H9 (cell line): ENCODE results near the gene RAI14. TPM values are rescaled to one million over a fixed set of nuclear protein-coding genes. Genes with fewer than 3 reads are reported as not detected.
A peak's percentile ranks its signal among the peaks of the same experiment; 100 is the strongest.

Source experiments
- DNase-seq: peaks from one replicate; pipeline ENCODE4 v3.0.0-alpha.2; 2017
- H2AFZ ChIP-seq: one replicate; pipeline ENCODE4 v1.6.1; 2013; ENCODE audit warnings: mild to moderate bottlenecking, low read length, control low read depth, moderate library complexity
- H2AK5ac ChIP-seq: 2 replicates; pipeline ENCODE4 v1.6.1; 2013; ENCODE audit warnings: low read length, control low read depth, mixed read lengths; ENCODE audit not compliant: insufficient read length
- H2BK120ac ChIP-seq: one replicate; pipeline ENCODE4 v1.6.1; 2013; ENCODE audit warnings: low read depth, mild to moderate bottlenecking, low read length, control low read depth, inconsistent platforms; ENCODE audit not compliant: poor library complexity, severe bottlenecking
- H2BK12ac ChIP-seq: 2 replicates; pipeline ENCODE4 v1.6.1; 2013; ENCODE audit warnings: low read length, control low read depth, mixed read lengths, low read depth; ENCODE audit not compliant: insufficient read length
- H2BK15ac ChIP-seq: 2 replicates; pipeline ENCODE4 v1.6.1; 2013; ENCODE audit warnings: low read depth, low read length, control low read depth
- H2BK20ac ChIP-seq: one replicate; pipeline ENCODE4 v1.6.1; 2013; ENCODE audit warnings: low read depth, mild to moderate bottlenecking, low read length, control low read depth, inconsistent platforms; ENCODE audit not compliant: poor library complexity, severe bottlenecking
- H2BK5ac ChIP-seq: 2 replicates; pipeline ENCODE4 v1.6.1; 2013; ENCODE audit warnings: low read length, control low read depth, mixed read lengths; ENCODE audit not compliant: insufficient read length
- H3K14ac ChIP-seq: 2 replicates; pipeline ENCODE4 v1.6.1; 2013; ENCODE audit warnings: low read length, control low read depth; ENCODE audit not compliant: insufficient read depth
- H3K18ac ChIP-seq: 2 replicates; pipeline ENCODE4 v1.6.1; 2013; ENCODE audit warnings: low read depth, mild to moderate bottlenecking, mixed read lengths, low read length, control low read depth; ENCODE audit not compliant: insufficient read length
- H3K23ac ChIP-seq: 2 replicates; pipeline ENCODE4 v1.6.1; 2013; ENCODE audit warnings: low read length, control low read depth, mixed read lengths, low read depth; ENCODE audit not compliant: insufficient read length
- H3K23me2 ChIP-seq: 2 replicates; pipeline ENCODE4 v1.6.1; 2013; ENCODE audit warnings: low read depth, mild to moderate bottlenecking, mixed read lengths, low read length, control low read depth; ENCODE audit not compliant: insufficient read length, poor library complexity, severe bottlenecking
- H3K27ac ChIP-seq: 2 replicates; pipeline ENCODE4 v1.5.1; 2013; ENCODE audit warnings: low read length, control low read depth, mixed read lengths, low read depth; ENCODE audit not compliant: insufficient read length
- H3K27me3 ChIP-seq: 2 replicates; pipeline ENCODE4 v1.6.1; 2013; ENCODE audit warnings: low read length, control low read depth, inconsistent platforms; ENCODE audit not compliant: insufficient read depth
- H3K4ac ChIP-seq: 2 replicates; pipeline ENCODE4 v1.6.1; 2013; ENCODE audit warnings: low read depth, mild to moderate bottlenecking, control low read depth, inconsistent platforms, low read length, moderate library complexity
- H3K4me1 ChIP-seq: 2 replicates; pipeline ENCODE4 v1.6.1; 2013; ENCODE audit warnings: low read length, control low read depth, inconsistent platforms; ENCODE audit not compliant: insufficient read depth
- H3K4me2 ChIP-seq: 2 replicates; pipeline ENCODE4 v1.6.1; 2013; ENCODE audit warnings: low read length, control low read depth, mixed read lengths; ENCODE audit not compliant: insufficient read length, insufficient read depth
- H3K56ac ChIP-seq: 2 replicates; pipeline ENCODE4 v1.6.1; 2013; ENCODE audit warnings: low read depth, mild to moderate bottlenecking, mixed read lengths, low read length, control low read depth; ENCODE audit not compliant: insufficient read length
- H3K79me1 ChIP-seq: 2 replicates; pipeline ENCODE4 v1.6.1; 2013; ENCODE audit warnings: low read depth, mild to moderate bottlenecking, moderate library complexity, low read length, control low read depth, inconsistent platforms; ENCODE audit not compliant: insufficient read depth, poor library complexity, severe bottlenecking
- H3K79me2 ChIP-seq: 2 replicates; pipeline ENCODE4 v1.6.1; 2013; ENCODE audit warnings: low read length, control low read depth, inconsistent platforms; ENCODE audit not compliant: insufficient read depth
- H3K9ac ChIP-seq: 2 replicates; pipeline ENCODE4 v1.6.1; 2013; ENCODE audit warnings: low read length, control low read depth, mixed read lengths; ENCODE audit not compliant: insufficient read length; ENCODE audit errors: extremely low read depth
- H3K9me3 ChIP-seq: one replicate; pipeline ENCODE4 v1.6.1; 2013; ENCODE audit warnings: low read depth, low read length, inconsistent platforms; ENCODE audit not compliant: control insufficient read depth
- H3T11ph ChIP-seq: one replicate; pipeline ENCODE4 v1.6.1; 2013; ENCODE audit warnings: mild to moderate bottlenecking, low read length, control low read depth, inconsistent platforms
- H4K20me1 ChIP-seq: one replicate; pipeline ENCODE4 v1.6.1; 2013; ENCODE audit not compliant: control insufficient read depth, insufficient read length, insufficient read depth
- H4K5ac ChIP-seq: 2 replicates; pipeline ENCODE4 v1.6.1; 2013; ENCODE audit warnings: low read depth, mild to moderate bottlenecking, mixed read lengths, low read length, control low read depth; ENCODE audit not compliant: insufficient read length
- H4K8ac ChIP-seq: replicated peaks from 2 replicates; pipeline ENCODE4 v1.6.1; 2013; ENCODE audit warnings: low read length, control low read depth, mixed read lengths, low read depth; ENCODE audit not compliant: insufficient read length
- H4K91ac ChIP-seq: 2 replicates; pipeline ENCODE4 v1.6.1; 2013; ENCODE audit warnings: low read depth, mild to moderate bottlenecking, moderate library complexity, mixed read lengths, low read length, control low read depth; ENCODE audit not compliant: insufficient read length
- H3K27ac Mint-ChIP-seq, 3 experiments: 2 replicates in 2 of 3; 3 replicates in 1 of 3; pipeline ENCODE4 v1.8.0; 2020 to 2021; ENCODE audit warnings: mixed read lengths in 3 of 3, mild to moderate bottlenecking in 1 of 3, moderate library complexity in 1 of 3
- H3K27me3 Mint-ChIP-seq: 2 replicates; pipeline ENCODE4 v1.8.0; 2021; ENCODE audit warnings: low read depth, mild to moderate bottlenecking, moderate library complexity, mixed read lengths
- H3K36me3 Mint-ChIP-seq, 3 experiments: 2 replicates in 2 of 3; 3 replicates in 1 of 3; pipeline ENCODE4 v1.8.0; 2020 to 2021; ENCODE audit warnings: low read depth in 3 of 3, mixed read lengths in 3 of 3; ENCODE audit not compliant: insufficient read depth in 1 of 3
- H3K4me1 Mint-ChIP-seq, 2 experiments: 2 replicates each; pipeline ENCODE4 v1.8.0; 2020; ENCODE audit warnings: mixed read lengths in 2 of 2
- H3K4me3 Mint-ChIP-seq, 2 experiments: 2 replicates in 1 of 2; 3 replicates in 1 of 2; pipeline ENCODE4 v1.8.0; 2020 to 2021; ENCODE audit warnings: mild to moderate bottlenecking in 2 of 2, mixed read lengths in 2 of 2, moderate library complexity in 1 of 2
- H3K9me3 Mint-ChIP-seq, 2 experiments: 2 replicates in 1 of 2; 3 replicates in 1 of 2; pipeline ENCODE4 v1.8.0; 2020; ENCODE audit warnings: mild to moderate bottlenecking in 2 of 2, mixed read lengths in 2 of 2, moderate library complexity in 1 of 2
- WGBS: extraction: QIAGEN DNeasy Blood & Tissue Kit; methylation state at CpG from one replicate; pipeline ENCODE4 v1.1.7; 2013; ENCODE audit warnings: missing lambda C conversion rate, low lambda C conversion rate, mixed read lengths; ENCODE audit not compliant: insufficient read length; ENCODE audit errors: extremely low coverage; 5-methylcytosine and 5-hydroxymethylcytosine counted together
- total RNA-seq: library from RNA; stranded (reverse); gene quantifications from 2 replicates; pipeline ENCODE4 v1.2.1, GENCODE V29; 2021
- TF ChIP-seq, protein P1 (sequence below): fragments of 200-600 bp; sonication (generic); conservative IDR thresholded peaks from 3 replicates; pipeline ENCODE4 v1.8.0; 2021; ENCODE audit warnings: antibody characterized with exemption, mild to moderate bottlenecking

RAI14 gene
- total RNA-seq, 1 experiment from 2014 or later, result 127 TPM

DNA sequence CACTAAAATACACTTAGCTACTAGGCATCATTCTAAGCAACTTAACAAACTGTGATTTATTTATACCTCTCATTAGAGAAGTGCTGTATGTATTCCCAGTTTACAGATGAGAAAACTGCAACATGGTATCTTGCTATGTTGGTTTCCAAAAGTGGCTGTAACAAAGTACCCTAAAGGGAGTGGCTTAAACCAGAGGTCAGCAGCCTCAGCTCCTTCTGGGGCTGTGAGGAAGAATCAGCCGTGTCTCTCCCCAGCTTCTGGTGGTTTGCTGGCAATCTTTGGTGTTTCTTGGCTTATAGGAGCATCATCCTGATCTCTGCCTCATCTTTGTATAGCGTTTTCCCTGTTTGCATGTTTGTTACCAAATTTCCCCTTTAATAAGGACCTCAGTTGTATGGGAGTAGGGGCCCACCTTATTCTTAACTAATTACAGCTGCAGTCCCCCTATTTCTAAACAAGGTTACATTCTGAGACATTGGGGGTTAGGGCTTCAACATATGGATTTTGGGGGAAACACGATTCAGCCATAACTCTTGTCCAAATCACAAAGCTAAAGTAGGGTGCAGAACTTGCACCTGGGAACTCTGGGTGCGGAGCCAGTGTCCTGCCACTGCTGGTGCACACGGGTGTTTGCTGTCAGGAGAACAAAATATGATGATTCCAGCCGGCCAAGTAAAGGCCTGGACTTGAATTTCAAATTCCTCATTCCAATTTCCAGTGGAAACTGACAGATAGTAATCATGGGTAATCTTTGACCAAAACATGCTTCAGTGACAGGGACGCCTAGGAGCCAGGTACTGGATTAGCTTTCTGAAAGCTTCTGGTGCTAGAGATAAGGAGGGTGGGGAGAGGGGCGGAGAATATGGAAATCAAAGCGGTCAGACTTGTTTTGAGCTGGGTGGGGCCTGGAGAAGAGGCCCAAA lies 43.3 kb downstream of the RAI14 start:
- TF ChIP-seq, protein P1, sequence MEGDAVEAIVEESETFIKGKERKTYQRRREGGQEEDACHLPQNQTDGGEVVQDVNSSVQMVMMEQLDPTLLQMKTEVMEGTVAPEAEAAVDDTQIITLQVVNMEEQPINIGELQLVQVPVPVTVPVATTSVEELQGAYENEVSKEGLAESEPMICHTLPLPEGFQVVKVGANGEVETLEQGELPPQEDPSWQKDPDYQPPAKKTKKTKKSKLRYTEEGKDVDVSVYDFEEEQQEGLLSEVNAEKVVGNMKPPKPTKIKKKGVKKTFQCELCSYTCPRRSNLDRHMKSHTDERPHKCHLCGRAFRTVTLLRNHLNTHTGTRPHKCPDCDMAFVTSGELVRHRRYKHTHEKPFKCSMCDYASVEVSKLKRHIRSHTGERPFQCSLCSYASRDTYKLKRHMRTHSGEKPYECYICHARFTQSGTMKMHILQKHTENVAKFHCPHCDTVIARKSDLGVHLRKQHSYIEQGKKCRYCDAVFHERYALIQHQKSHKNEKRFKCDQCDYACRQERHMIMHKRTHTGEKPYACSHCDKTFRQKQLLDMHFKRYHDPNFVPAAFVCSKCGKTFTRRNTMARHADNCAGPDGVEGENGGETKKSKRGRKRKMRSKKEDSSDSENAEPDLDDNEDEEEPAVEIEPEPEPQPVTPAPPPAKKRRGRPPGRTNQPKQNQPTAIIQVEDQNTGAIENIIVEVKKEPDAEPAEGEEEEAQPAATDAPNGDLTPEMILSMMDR, result no peak

More for the DNA sequence above, 43.3 kb downstream of the RAI14 start:
- WGBS, result no CpG with 5 or more reads among the region's 9 CpGs
- Mint-ChIP-seq H3K9me3 (no peaks in the 10 kb centered on the region), H3K4me1 (peaks cover 60 to 69% of the 10 kb centered on the region in 2 experiments), H3K36me3 (peaks cover 6 to 16% (median 7%) of the 10 kb centered on the region in 3 experiments; a peak in 5 of 7 replicates), H3K27me3 (no peaks in the 10 kb centered on the region), H3K27ac (peak overlapping the region in 2 of 3 experiments; percentile 57 to 58; a peak in 6 of 7 replicates), H3K4me3 (no peak overlapping the region)
- Histone ChIP-seq H3K4ac (no peak overlapping the region), H3K56ac (no peak overlapping the region), H2BK12ac (no peak overlapping the region), H3K9ac (no peak overlapping the region), H4K91ac (no peak overlapping the region), H2AK5ac (no peak overlapping the region), H4K5ac (no peak overlapping the region), H3K27ac (no peak overlapping the region), H2BK5ac (no peak overlapping the region), H2BK120ac (no peak overlapping the region), H4K20me1 (no peaks in the 10 kb centered on the region), H3T11ph (no peak overlapping the region), H4K8ac (no peak overlapping the region), H2BK15ac (no peak overlapping the region), H3K18ac (no peak overlapping the region), H3K4me1 (peaks cover 15% of the 10 kb centered on the region; the same call in 1 of the 2 replicates), H3K79me2 (peaks cover 16% of the 10 kb centered on the region; the same call in 1 of the 2 replicates), H3K27me3 (no peaks in the 10 kb centered on the region), H3K23ac (no peak overlapping the region), H3K9me3 (no peaks in the 10 kb centered on the region), H3K23me2 (no peaks in the 10 kb centered on the region), H3K14ac (no peak overlapping the region), H2BK20ac (no peak overlapping the region), H3K79me1 (peaks cover 11% of the 10 kb centered on the region), H2AFZ (no peak overlapping the region), H3K4me2 (peak overlapping the region; percentile 1)
- DNase-seq, result peak; percentile 68
